ENCODE results near the gene SMURF1.

GRCh38 chr7:99042957-99043356 lies 101.0 kb downstream of the SMURF1 start:
- TF ChIP-seq GATA2 (IDR thresholded peaks at IDR 0.05; ENCODE audit: low read depth, low read length), result peak; percentile 57; the same call in 1 of the 2 replicates
- TF ChIP-seq GATA3 (IDR thresholded peaks at IDR 0.05; ENCODE audit: low read depth, low read length), result no peak
